Smooth muscle cell (in vitro differentiated cells): Measurements from ENCODE around the gene ART1. TPM values are rescaled to one million over a fixed set of nuclear protein-coding genes. Genes with fewer than 3 reads are reported as not detected.

Experiments used
- DNase-seq: peaks from one replicate; lab custom pipeline; 2025; ENCODE audit not compliant: unreplicated experiment; lab: John Stamatoyannopoulos, UW
- H2AFZ ChIP-seq: fragments of 200-600 bp; sonication (generic); 2 replicates; pipeline ENCODE4 v1.6.0; 2016; ENCODE audit warnings: antibody characterized with exemption, low read depth, mild to moderate bottlenecking
- H3F3A ChIP-seq: fragments of 200-600 bp; sonication (generic); 2 replicates; pipeline ENCODE4 v1.6.0; 2017; ENCODE audit warnings: antibody characterized with exemption, low read depth
- H3K27ac ChIP-seq: fragments of 200-600 bp; sonication (generic); 2 replicates; pipeline ENCODE4 v1.5.1; 2016; ENCODE audit warnings: low read depth, mild to moderate bottlenecking
- H3K27me3 ChIP-seq: fragments of 200-600 bp; sonication (generic); 2 replicates; pipeline ENCODE4 v1.6.1; 2016; ENCODE audit warnings: low read depth, mild to moderate bottlenecking
- H3K36me3 ChIP-seq: fragments of 200-600 bp; sonication (generic); 2 replicates; pipeline ENCODE4 v1.5.1; 2016; ENCODE audit warnings: low read depth
- H3K4me1 ChIP-seq: fragments of 200-600 bp; sonication (generic); 2 replicates; pipeline ENCODE4 v1.5.1; 2016; ENCODE audit warnings: low read depth
- H3K4me2 ChIP-seq: fragments of 200-600 bp; sonication (generic); 2 replicates; pipeline ENCODE4 v1.6.0; 2016; ENCODE audit warnings: mild to moderate bottlenecking
- H3K4me3 ChIP-seq: fragments of 200-600 bp; sonication (generic); 2 replicates; pipeline ENCODE4 v1.5.1; 2016; ENCODE audit warnings: mild to moderate bottlenecking
- H3K79me2 ChIP-seq: fragments of 200-600 bp; sonication (generic); 2 replicates; pipeline ENCODE4 v1.6.0; 2016; ENCODE audit warnings: low read depth, mild to moderate bottlenecking
- H3K9ac ChIP-seq: fragments of 200-600 bp; sonication (generic); 2 replicates; pipeline ENCODE4 v1.6.0; 2016; ENCODE audit warnings: low read depth
- H3K9me3 ChIP-seq: fragments of 200-600 bp; sonication (generic); replicated peaks from 2 replicates; pipeline ENCODE4 v1.5.1; 2016; ENCODE audit warnings: low read depth
- H4K20me1 ChIP-seq: fragments of 200-600 bp; sonication (generic); 2 replicates; pipeline ENCODE4 v1.6.0; 2016; ENCODE audit warnings: low read depth
- WGBS: methylation state at CpG from one replicate; pipeline ENCODE4 v1.1.7; 2016; ENCODE audit warnings: low lambda C conversion rate; 5-methylcytosine and 5-hydroxymethylcytosine counted together
- polyA plus RNA-seq: library from polyadenylated mRNA; unstranded; fragments of >200 nt; fragmentation: Nextera tagmentation; extraction: Ambion mirVana; gene quantifications from 2 replicates; pipeline ENCODE4 v1.2.1, GENCODE V29; 2016
- total RNA-seq: library from RNA; depleted of rRNA; stranded (reverse); fragments of >200 nt; gene quantifications from 2 replicates; pipeline ENCODE4 v1.2.3, GENCODE V29; 2014
- TF ChIP-seq, protein P1 (sequence below): fragments of 200-600 bp; sonication (generic); IDR thresholded peaks from 2 replicates; pipeline ENCODE4 v1.5.1; 2017; ENCODE audit warnings: borderline replicate concordance, mild to moderate bottlenecking, antibody characterized with exemption; ENCODE audit not compliant: insufficient read depth, poor library complexity, severe bottlenecking

The ART1 gene
- total and polyA plus RNA-seq, 2 experiments from 2014 or later = not detected

- TF ChIP-seq, protein P1, sequence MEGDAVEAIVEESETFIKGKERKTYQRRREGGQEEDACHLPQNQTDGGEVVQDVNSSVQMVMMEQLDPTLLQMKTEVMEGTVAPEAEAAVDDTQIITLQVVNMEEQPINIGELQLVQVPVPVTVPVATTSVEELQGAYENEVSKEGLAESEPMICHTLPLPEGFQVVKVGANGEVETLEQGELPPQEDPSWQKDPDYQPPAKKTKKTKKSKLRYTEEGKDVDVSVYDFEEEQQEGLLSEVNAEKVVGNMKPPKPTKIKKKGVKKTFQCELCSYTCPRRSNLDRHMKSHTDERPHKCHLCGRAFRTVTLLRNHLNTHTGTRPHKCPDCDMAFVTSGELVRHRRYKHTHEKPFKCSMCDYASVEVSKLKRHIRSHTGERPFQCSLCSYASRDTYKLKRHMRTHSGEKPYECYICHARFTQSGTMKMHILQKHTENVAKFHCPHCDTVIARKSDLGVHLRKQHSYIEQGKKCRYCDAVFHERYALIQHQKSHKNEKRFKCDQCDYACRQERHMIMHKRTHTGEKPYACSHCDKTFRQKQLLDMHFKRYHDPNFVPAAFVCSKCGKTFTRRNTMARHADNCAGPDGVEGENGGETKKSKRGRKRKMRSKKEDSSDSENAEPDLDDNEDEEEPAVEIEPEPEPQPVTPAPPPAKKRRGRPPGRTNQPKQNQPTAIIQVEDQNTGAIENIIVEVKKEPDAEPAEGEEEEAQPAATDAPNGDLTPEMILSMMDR = no peak
- Histone ChIP-seq H3K4me1 (no peaks in the 10 kb centered on the region), H3K36me3 (peaks cover 20% of the 10 kb centered on the region), H3K27me3 (no peaks in the 10 kb centered on the region), H3K4me3 (no peak overlapping the region), H2AFZ (no peak overlapping the region), H3K4me2 (no peak overlapping the region), H3K9ac (no peak overlapping the region), H4K20me1 (no peaks in the 10 kb centered on the region), H3K27ac (no peak overlapping the region), H3K9me3 (no peaks in the 10 kb centered on the region), H3K79me2 (no peaks in the 10 kb centered on the region), H3F3A (no peaks in the 10 kb centered on the region)
- no peak for DNase-seq
- WGBS = 98% methylated on average over 3 of the region's 3 CpGs
These were observed 58.5 kb downstream of the ART1 start for GRCh38 chr11:3703383-3703782.

GRCh38 chr11:3707176-3707575 lies 62.2 kb downstream of the ART1 start:
- no peaks in the 10 kb centered on the region for H3K9me3 ChIP-seq
- no peak overlapping the region for H3K27ac ChIP-seq
- H2AFZ ChIP-seq = no peak overlapping the region
- WGBS = 85% methylated on average over 2 of the region's 2 CpGs
- no peaks in the 10 kb centered on the region for H4K20me1 ChIP-seq
- no peaks in the 10 kb centered on the region for H3K27me3 ChIP-seq
- H3K4me1 ChIP-seq = no peaks in the 10 kb centered on the region
- no peak overlapping the region for H3K4me2 ChIP-seq
- peaks cover 17% of the 10 kb centered on the region for H3K36me3 ChIP-seq
- peaks cover 5% of the 10 kb centered on the region for H3K79me2 ChIP-seq
- peaks cover 5% of the 10 kb centered on the region for H3F3A ChIP-seq
- H3K9ac ChIP-seq = no peak overlapping the region
- H3K4me3 ChIP-seq = no peak overlapping the region
- no peak for DNase-seq
- TF ChIP-seq, protein P1 = no peak

GRCh38 chr11:3709977-3710376 lies 65.0 kb downstream of the ART1 start:
- no peak overlapping the region for H3K9ac ChIP-seq
- H3F3A ChIP-seq = peaks cover 9% of the 10 kb centered on the region
- H3K4me2 ChIP-seq = no peak overlapping the region
- 100% methylated on average over 1 of the region's 1 CpG for WGBS
- H3K4me1 ChIP-seq = no peaks in the 10 kb centered on the region
- no peak overlapping the region for H3K4me3 ChIP-seq
- no peaks in the 10 kb centered on the region for H3K27me3 ChIP-seq
- H3K79me2 ChIP-seq = peaks cover 5% of the 10 kb centered on the region
- no peak overlapping the region for H3K27ac ChIP-seq
- H3K9me3 ChIP-seq = no peaks in the 10 kb centered on the region
- DNase-seq = no peak
- TF ChIP-seq, protein P1 = no peak
- no peaks in the 10 kb centered on the region for H4K20me1 ChIP-seq
- no peak overlapping the region for H2AFZ ChIP-seq
- H3K36me3 ChIP-seq = peaks cover 27% of the 10 kb centered on the region

GRCh38 chr11:3710485-3711259 lies 65.7 kb downstream of the ART1 start:
- Histone ChIP-seq H3K9ac (no peak overlapping the region), H3F3A (peaks cover 9% of the 10 kb centered on the region), H3K4me2 (no peak overlapping the region), H3K79me2 (peaks cover 5% of the 10 kb centered on the region), H3K4me1 (no peaks in the 10 kb centered on the region), H3K9me3 (no peaks in the 10 kb centered on the region), H3K27me3 (no peaks in the 10 kb centered on the region), H3K27ac (no peak overlapping the region), H3K36me3 (peaks cover 24% of the 10 kb centered on the region), H3K4me3 (no peak overlapping the region), H2AFZ (no peak overlapping the region), H4K20me1 (no peaks in the 10 kb centered on the region)
- DNase-seq = no peak
- TF ChIP-seq, protein P1 = no peak
- WGBS = 90% methylated on average over 4 of the region's 4 CpGs
